CD4-positive, alpha-beta T cell treated with Interleukin-10 for 1 hour (primary cell): Measurements from ENCODE around the gene LIMK1.
"Not testable (repeated sequence)": the region's sequence is repeated elsewhere in the genome, so short reads cannot be mapped to it uniquely, and the experiment has no call there.

Experiments used
- DNase-seq: peaks from one replicate; pipeline ENCODE4 v3.0.0-alpha.2; 2020

LIMK1 gene

DNA sequence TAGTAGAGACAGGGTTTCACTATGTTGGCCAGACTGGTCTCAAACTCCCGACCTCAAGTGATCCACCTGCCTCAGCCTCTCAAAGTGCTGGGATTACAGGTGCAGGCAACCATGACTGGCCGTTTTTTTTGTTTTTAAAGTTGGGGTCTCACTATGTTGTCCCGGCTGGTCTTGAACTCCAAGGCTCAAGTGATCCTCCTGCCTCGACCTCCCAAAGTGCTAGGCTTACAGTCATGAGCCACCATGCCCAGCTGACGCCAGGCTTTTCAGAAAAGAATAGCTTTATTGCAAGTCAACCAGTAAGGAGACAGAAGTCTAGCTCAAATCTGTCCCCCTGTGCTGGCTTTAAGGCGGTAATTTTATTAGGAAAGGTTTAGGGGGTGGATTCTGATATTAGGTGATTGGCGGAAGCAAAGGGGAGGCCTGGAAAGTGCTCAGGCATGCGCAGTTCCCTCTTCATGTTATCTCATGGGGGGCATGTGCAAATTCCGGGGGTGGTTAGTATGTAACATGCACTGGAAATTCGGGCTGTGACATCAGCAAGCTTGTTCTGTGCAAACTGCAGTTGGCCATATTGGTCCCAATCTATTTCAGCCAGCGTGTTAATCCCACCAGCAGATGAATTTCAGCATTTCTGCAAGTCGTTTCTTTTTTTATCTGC, 42.7 kb downstream of the LIMK1 start:
- DNase-seq = no peak

DNA sequence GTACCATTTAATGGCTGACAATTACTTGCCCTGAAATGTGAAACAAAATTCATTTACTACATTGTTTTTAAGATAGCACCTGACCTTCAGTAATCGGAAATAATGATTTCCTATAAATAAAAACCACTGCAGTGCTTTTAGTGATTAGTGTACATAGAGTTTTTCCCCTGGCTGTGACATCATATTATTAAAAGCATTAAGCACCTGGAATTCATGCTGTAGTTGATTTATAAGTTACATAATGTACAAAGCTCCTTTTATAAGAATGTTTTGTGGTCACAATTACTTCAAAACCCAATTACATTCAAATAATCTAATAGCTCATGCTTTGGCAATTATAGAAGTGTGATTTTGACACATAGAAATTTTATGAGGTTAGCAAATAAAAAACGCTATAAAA, 46.3 kb downstream of the LIMK1 start:
- no peak for DNase-seq

DNA sequence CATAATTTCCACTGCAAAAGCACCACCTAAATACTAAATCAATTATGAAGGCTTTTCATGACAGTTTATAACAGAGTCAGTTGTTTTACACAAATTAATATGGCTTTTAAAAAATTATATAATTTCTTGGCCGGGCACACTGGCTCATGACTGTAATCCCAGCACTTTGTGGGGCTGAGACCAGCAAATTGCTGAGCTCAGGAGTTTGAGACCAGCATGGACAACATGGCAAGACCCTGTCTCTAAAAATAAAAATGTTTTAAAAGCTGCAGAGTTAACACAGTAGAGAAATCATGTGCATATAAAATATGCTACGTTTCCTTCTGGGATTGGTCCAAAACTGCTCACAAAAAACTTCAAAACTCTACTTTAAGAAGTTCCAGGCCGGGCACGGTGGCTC, 46.9 kb downstream of the LIMK1 start:
- no peak for DNase-seq

DNA sequence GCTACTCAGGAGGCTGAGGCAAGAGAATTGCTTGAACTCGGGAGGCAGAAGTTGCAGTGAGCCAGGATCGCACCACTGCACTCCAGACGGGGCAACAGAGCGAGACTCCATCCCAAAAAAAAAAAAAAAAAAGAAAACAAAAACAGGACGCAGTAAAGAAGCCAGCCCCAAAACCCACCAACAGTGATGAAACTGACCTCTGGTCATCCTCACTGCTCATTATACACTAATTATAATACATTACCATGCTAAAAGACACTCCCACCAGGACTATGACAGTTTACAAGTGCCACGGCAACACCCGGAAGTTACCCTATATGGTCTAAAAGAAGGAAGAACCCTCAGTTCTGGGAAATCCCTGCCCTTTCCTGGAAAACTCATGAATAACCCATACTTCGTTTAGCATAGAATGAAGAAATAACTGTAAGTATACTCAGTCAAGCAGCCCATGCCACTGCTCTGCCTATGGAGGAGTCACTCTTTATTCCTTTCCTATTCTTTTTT, 50.6 kb downstream of the LIMK1 start:
- peak; percentile 5 for DNase-seq

DNA sequence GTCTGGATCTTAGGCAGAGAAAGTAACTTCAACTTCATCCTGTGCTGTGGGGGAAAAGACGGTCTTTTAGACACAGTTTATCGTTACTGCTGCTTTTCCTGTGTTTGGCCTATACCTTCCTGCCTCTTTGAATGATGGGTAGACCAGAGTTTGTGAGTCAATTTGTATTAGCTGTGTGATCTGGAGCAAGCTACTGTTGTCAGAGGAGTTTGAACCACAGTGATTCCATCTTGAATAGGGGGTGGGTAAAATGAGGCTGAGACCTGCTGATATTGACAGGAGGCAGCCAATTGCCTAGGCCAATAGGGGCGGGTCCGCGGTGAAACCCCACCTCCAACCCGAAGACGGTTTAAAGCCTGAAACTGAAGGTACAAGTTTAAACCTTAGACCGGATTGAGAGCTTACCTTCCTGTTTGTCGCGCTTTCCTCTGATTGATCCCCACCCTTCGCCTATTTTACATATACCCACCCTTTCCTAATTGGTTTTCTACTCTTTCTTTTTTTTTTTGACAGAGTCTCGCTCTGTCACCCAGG, 54.8 kb downstream of the LIMK1 start:
- peak; percentile 37 for DNase-seq

DNA sequence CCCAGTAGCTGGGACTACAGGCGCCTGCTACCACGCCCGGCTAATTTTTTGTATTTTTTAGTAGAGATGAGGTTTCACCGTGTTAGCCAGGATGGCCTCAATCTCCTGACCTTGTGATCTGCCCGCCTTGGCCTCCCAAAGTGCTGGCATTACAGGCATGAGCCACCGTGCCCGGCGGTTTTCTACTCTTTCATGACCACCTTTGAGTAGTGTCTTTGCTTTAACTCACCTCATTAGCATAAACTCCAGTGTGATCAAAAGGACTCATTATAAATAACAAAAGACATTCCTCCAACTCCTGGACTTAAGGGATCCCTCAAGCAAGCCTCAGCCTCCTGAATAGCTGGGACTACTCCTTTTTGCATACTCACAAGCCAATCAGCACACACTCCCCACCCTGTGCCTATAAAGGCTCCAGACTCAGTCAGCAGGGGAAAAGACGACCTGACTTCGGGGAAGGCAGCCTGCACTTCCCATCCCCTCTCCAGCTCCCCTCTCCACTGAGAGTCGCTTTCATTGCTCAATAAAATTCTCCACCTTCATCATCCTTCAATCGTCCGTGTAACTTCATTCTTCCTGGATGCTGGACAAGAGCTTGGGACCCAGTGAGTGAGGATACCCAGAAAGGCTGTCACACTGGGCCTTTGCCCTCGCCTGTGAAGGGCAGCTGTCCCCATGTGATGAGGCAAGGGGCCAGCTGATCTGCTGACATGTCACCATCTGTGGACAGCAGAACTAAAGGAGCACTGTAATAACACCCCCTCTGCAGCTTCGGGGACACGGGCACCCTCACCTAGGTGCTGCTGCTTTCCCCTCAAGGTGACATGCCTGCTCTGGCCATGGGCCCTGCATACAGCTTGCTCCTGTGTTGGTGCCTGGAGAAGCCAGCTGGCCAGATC, 55.6 kb downstream of the LIMK1 start:
- DNase-seq = no peak

DNA sequence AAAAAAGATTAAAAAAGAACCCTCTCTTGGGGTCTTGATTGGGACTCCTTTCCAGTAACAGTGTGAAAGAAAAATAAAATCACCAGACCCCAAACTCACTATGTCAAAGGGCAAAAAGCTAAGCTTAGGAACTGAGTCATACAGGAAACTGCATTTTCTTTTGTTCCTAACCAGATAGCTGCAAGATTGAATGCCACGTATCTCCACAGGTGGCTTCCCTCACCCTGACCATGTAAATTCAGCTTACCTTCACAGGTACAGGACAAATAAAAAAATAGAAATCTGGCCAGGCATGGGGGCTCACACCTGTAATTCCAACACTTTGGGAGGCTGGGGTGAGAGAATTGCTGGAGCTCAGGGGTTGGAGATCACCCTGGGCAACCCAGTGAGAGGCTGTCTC, 58.1 kb downstream of the LIMK1 start:
- no peak for DNase-seq

DNA sequence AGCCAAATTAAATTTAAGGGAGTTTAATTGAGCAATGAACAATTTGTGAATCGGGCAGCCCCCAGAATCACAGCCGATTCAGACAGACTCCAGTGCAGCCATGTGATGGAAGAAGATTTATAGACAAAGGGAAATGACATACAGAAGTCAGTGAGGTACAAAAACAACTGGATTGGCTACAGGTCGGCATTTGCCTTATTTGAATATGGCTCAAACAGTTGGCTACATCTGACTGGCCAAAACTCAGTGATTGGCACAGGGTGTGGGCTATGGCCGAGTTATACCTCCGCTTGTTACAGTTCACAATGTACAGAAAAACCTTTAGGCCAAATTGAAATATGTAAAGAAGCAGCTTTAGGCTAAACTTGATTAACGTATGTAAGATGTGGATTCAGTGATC, 59.8 kb downstream of the LIMK1 start:
- no peak for DNase-seq

DNA sequence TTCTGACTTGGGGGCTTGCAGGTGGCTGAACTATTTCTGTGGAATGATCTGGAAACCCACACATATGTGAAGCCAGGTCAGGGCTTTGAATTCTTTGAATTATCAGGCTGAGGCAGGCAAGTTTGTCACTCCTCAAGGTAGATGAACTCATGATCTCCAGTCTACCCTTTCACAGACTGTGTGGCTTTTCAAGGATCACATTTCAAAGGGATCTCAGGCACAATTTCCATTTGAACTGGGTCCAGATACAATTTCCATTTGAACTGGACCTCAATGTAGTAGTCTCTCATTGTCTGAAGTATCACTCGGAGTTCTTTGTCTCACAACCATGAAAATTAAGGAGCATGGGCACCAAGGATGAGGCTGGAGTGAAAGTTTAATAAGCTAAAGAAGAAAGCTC, 64.9 kb downstream of the LIMK1 start:
- DNase-seq = no peak

DNA sequence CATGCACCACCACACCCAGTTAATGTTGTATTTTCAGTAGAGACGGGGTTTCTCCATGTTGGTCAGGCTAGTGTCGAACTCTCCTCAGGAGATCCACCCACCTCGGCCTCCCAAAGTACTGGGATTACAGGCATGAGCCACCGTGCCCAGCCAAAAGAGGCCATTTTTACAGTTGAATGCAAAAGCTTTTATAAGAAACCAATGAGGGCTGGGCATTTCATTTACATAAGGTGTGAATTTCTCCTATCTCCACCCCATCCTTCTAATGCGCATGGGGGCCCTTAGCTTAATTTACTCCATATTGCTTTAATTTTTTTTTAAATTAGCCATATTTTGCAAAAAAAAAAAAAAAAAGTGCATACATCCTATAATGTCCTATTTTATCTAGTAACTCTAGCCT, 65.5 kb downstream of the LIMK1 start:
- no peak for DNase-seq

DNA sequence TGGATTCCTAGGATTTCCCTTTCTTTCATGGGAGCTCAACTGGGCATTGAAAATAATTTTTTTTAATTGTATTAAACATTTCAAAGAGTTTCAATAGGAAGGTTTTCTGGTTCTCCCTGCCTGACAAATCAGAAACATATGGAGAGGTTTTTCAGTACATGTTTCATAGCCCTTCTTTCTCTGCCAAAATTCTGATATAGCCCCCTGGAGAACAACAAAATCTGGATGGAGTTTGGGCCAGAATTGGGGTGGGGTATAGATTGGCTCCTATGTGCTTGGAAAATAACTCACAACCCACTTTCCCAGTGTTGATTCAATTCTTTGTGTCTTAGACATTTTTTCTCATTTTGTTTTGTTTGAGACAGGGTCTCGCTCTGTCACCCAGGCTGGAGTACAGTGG, 66.0 kb downstream of the LIMK1 start:
- no peak for DNase-seq

DNA sequence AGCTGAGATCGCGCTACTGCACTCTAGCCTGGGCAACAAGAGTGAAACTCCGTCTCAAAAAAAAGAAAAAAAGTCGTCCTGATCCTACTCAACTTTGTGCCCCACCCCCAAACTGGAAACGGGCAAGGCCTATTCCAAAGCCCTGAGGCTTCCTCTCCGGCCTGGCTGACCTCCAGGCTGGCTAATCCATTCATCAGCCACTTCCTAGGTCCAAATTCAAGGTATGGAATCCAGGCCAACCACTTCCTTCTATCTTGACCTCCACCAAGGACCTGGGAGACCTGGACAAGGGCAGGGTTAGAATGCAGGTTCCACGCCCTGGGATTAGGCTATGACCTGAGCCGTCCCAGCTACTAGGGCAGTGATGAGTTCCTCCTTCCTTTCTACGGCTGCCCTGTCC, 70.1 kb downstream of the LIMK1 start:
- no peak for DNase-seq

DNA sequence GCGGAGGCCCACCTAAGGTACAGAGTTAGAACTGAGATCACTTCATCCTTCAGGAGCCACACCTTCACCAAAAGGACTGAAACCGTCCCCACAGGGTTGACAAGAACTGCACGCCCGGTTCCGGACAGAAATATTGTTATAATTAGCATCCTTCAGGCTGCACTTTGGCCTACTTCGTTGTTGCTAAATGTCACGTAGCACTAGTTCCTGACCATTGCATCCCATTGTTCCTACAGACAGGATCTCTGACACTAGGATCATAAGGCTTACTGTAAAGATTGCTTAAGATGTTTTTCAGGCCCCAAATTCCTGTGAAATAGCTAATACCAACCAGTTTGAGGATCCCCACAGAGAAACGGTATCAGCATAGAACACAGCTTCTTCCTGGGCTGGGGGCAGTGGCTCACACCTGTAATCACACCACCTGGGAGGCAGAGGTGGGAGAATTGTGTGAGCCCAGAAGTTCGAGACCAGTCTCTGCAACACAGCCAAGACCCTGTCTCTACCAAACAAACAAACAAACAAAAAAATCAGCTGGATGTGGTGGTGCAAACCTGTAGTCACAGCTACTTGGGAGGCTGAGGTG, 72.3 kb downstream of the LIMK1 start:
- DNase-seq = no peak

DNA sequence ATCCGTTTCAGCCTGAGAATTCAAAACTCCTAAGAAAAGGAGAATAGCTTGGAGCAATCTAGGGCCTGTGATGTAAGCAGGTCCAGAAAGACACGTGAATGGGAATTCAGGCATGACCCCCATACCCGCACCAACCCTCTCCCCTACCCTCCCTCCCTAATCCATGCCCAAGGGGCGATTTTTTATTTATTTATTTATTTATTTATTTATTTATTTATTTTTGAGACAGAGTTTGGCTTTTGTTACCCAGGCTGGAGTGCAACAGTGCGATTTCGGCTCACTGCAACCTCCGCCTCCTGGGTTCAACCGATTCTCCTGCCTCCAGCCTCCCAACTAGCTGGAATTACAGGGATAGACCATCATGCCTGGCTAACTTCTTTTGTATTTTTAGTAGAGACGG, 74.0 kb downstream of the LIMK1 start:
- no peak for DNase-seq

DNA sequence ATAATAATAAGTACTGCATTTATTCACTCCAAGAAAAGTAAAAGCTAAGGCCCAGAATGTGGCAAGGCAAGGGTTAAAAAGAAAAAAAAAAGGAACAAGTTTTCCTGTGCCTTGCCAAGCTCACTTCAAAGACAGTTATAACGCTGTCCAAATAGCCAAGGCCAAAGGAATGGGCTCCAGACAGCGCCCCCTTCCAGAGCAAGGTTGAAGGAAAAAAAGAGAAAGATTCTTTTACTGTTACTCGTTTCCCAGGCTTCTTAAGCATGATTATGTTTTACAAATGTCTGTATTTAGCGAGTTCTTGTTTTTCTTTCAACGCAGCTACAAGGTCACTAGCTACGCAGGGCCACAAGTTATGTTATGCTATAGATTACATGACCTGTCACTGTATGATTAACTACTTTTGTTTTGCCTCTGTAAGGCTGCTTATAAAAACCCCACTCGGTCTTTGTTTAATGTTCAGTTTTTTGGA, 81.4 kb downstream of the LIMK1 start:
- DNase-seq = no peak

DNA sequence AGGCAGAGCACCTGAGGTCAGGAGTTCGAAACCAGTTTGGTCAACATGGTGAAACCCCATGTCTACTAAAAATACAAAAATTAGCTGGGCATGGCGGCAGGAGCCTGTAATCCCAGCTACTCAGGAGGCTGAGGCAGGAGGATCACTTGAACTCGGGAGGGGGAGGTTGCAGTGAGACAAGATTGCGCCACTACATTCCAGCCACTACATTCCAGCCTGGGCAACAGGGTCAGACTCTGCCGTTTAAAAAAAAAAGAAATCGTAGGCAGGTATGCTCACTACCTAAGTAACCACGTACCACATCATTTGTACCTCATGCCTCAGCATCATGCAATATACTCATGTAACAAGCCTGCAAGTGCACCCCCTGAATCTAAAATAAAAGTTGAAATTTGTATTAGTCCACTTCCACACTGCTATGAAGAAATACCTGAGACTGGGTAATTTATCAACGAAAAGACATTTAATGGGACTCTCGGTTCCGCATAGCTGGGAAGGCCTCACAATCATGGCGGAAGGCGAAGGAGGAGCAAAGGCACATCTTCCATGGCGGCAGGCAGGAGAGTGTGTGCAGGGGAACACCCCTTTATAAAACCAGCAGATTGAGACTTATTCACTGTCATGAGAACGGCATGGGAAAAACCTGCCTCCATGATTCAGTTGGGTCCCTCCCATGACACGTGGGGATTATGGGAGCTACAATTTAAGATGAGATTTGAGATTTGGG, 82.4 kb downstream of the LIMK1 start:
- no peak for DNase-seq

DNA sequence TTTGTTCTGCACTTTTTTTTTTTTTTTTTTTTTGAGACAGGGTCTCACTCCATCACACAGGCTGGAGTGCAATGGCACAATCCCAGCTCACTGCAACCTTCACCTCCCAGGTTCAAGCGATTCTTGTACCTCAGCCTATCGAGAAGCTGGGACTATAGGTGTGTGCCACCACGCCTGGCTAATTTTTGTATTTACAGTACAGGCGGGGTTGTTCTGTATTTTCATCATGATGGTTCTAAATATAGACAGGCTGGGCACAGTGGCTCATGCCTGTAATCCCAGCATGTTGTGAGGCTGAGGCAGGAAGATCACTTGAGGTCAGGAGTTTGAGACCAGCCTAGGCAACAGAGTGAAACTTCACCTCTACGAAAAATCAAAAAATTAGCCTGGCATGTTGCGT, 83.7 kb downstream of the LIMK1 start:
- not testable (repeated sequence) for DNase-seq
